ENCODE data around the gene SFI1. TPM values are rescaled to one million over a fixed set of nuclear protein-coding genes. Genes with fewer than 3 reads are reported as not detected.

Gene SFI1
- total and polyA plus RNA-seq, 10 donors = 36.7 to 110 (median 85.2) TPM

- 86 to 93% (median 88%) methylated on average over 10 of the region's 10 CpGs for whole genome bisulfite sequencing, 5 donors
- DNase-seq = no peak
- Histone ChIP-seq H3K9me3 (no peaks in the 10 kb centered on the region), H3K27me3 (replicated peaks in 1 of 7) (no peaks in the 10 kb centered on the region), H3K4me1 (no peaks in the 10 kb centered on the region), H3K4me3 (no peak overlapping the region), H3K27ac (no peak overlapping the region), H3K36me3 (peaks cover 0 to 79% (median 39%) of the 10 kb centered on the region in 6 donors)
- intact Hi-C loops (cut with DNase I; ENCODE audit: low total_unique reads) = no loop called here
- TF ChIP-seq POLR2AphosphoS5 (IDR thresholded peaks at IDR 0.05) (no peak), POLR2A (IDR thresholded peaks at IDR 0.05) (no peak), CTCF (IDR thresholded peaks at IDR 0.05 in 8 of 11, conservative IDR thresholded peaks at IDR 0.05 in 3 of 11) (no peak)
These were observed 106.8 kb downstream of the SFI1 start for GRCh38 chr22:31603081-31603525.

DNA sequence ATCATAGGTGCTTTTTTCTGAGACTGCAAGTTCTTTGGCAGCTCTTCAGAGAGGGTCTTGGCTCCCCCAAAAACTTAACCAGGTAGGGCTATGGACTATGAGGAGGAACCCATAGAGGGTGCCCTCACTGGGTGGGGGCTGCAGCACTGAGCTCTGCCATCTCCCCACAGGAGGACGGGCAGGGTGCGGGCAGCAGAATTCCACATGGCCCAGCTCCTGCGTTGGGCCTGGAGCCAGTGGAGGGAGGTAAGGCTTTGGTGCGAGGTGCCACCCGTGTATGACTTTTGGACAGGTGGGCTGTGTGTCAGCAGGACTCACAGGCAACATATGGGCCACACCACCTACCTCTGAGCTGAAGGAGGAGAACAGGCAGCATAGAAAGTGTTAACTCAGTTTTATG is 107.2 kb downstream of the SFI1 start:
- intact Hi-C loops (cut with DNase I; ENCODE audit: low total_unique reads) = no loop called here
- Histone ChIP-seq H3K4me1 (no peaks in the 10 kb centered on the region), H3K4me3 (no peak overlapping the region), H3K27ac (no peak overlapping the region), H3K36me3 (peaks cover 0 to 84% (median 42%) of the 10 kb centered on the region in 6 donors), H3K27me3 (replicated peaks in 1 of 7) (no peaks in the 10 kb centered on the region), H3K9me3 (no peaks in the 10 kb centered on the region)
- WGBS, 5 donors = 94 to 100% (median 97%) methylated on average over 5 of the region's 5 CpGs
- DNase-seq = no peak
- TF ChIP-seq POLR2AphosphoS5 (IDR thresholded peaks at IDR 0.05) = peak in 1 of 3 donors; percentile 41
- no peak for TF ChIP-seq CTCF (IDR thresholded peaks at IDR 0.05 in 8 of 11, conservative IDR thresholded peaks at IDR 0.05 in 3 of 11)
- TF ChIP-seq POLR2A (IDR thresholded peaks at IDR 0.05) = no peak

- Histone ChIP-seq H3K4me1 (no peaks in the 10 kb centered on the region), H3K27me3 (replicated peaks in 1 of 7) (no peaks in the 10 kb centered on the region), H3K4me3 (no peak overlapping the region), H3K27ac (no peak overlapping the region), H3K9me3 (no peaks in the 10 kb centered on the region), H3K36me3 (peaks cover 0 to 90% (median 44%) of the 10 kb centered on the region in 6 donors)
- no peak for TF ChIP-seq CTCF (IDR thresholded peaks at IDR 0.05 in 8 of 11, conservative IDR thresholded peaks at IDR 0.05 in 3 of 11)
- TF ChIP-seq POLR2A (IDR thresholded peaks at IDR 0.05) = no peak
- no peak for TF ChIP-seq POLR2AphosphoS5 (IDR thresholded peaks at IDR 0.05)
- WGBS, 5 donors = 93 to 97% (median 95%) methylated on average over 13 to 14 of the region's 14 CpGs
- no peak for DNase-seq
- intact Hi-C loops (cut with DNase I; ENCODE audit: low total_unique reads) = no loop called here
These were observed 107.9 kb downstream of the SFI1 start for GRCh38 chr22:31604137-31604705.

DNA sequence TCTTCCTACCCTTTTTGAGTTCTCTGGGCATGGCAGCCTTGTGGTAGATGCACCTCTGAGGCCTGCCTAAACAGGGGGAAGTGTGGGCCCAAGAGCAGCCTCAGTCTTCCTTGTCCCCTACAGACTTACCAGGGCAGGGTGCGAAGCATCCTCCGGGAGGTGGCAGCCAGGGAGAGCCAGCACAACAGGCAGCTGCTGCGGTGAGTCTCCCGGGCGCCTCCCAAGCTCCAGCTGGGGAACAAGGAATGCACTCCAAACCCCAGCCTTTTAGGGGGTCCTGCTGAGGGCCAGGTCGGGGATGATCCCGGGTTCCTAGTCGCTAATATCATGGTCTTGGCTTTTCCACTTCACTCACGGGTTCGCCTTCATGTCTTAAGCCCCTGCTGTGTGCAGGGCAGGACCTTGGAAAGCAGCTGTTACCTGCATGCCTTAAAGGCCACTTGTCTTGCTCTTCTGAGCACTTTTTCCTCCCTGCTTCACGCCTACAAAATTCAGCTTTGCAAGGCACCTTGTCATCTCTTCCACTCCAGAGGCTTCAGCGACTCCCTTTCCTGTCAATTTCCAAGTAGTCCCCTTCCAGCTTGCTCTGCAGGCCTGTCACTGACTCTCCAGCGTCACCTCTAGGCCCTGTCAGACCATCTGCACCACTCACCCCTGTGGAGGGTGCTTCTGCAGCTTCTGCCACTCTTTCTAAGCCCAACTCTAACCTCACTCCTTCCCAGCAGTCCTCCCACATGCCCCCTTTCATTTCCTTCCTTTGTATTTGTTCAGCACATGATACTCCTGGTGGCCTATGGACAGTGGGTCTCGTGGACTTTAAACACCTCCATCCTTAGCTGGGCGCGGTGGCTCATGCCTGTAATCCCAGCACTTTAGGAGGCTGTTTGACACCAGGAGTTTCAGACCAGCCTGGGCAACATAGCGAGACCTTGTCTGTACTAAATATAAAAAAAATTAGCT is 108.7 kb downstream of the SFI1 start:
- H3K4me3 ChIP-seq = no peak overlapping the region
- H3K27me3 ChIP-seq (replicated peaks in 1 of 7) = no peaks in the 10 kb centered on the region
- no peaks in the 10 kb centered on the region for H3K4me1 ChIP-seq
- no peaks in the 10 kb centered on the region for H3K9me3 ChIP-seq
- no peak overlapping the region for H3K27ac ChIP-seq
- intact Hi-C loops (cut with DNase I; ENCODE audit: low total_unique reads) = no loop called here
- WGBS, 5 donors = 90 to 91% (median 90%) methylated on average over 15 to 17 of the region's 17 CpGs
- DNase-seq = no peak
- no peak for TF ChIP-seq POLR2A (IDR thresholded peaks at IDR 0.05)
- no peak for TF ChIP-seq CTCF (IDR thresholded peaks at IDR 0.05 in 8 of 11, conservative IDR thresholded peaks at IDR 0.05 in 3 of 11)
- TF ChIP-seq POLR2AphosphoS5 (IDR thresholded peaks at IDR 0.05) = no peak
- peaks cover 0 to 97% (median 46%) of the 10 kb centered on the region in 6 donors for H3K36me3 ChIP-seq
